GM13976 (cell line): ENCODE results near the gene GLIS1.

Source experiments
- DNase-seq: peaks from one replicate; pipeline ENCODE4 v3.0.0; 2012; ENCODE audit warnings: low spot score
- in situ Hi-C: fragments of 300-500 bp; cut with MboI; formaldehyde crosslinking; loops from one replicate; pipeline ENCODE4 v1.12.0; 2022; ENCODE audit warnings: low sequenced_read_pairs, mixed read lengths, inconsistent platforms; ENCODE audit not compliant: unreplicated experiment
- TF ChIP-seq, protein P1 (sequence below): IDR thresholded peaks from 2 replicates; pipeline ENCODE4 v1.5.1; 2012; ENCODE audit warnings: borderline replicate concordance, mild to moderate bottlenecking; ENCODE audit not compliant: insufficient read depth; ENCODE audit errors: extremely low read depth, missing control alignments, control extremely low read depth

GLIS1 gene

DNA sequence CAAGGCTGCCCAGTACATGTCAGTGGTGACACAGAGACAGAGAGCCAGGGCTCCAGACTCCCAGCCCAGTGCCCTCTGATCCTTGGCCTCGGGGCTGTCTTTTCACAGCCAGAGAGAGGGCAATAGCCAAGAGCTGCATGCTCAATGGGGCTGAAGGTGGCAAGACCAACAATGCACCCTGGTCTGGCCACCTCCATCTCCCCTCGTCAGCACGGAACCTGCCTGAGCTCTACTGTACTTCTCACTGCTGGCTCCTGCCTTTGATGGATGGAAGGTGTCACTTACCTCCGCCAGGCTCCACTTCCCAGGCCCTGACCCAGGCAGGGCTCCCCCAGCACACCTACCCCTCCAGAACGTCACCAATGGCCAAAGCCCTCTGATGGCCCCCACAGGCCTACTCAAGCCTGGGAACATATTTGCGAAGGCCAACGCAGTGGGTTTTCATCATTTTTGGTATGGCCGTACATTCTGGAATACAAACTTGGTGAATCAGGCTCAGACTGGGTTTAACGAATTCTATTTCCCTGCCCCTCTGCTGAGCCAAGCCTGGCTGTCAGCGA, 191.7 kb downstream of the GLIS1 start:
- TF ChIP-seq, protein P1, sequence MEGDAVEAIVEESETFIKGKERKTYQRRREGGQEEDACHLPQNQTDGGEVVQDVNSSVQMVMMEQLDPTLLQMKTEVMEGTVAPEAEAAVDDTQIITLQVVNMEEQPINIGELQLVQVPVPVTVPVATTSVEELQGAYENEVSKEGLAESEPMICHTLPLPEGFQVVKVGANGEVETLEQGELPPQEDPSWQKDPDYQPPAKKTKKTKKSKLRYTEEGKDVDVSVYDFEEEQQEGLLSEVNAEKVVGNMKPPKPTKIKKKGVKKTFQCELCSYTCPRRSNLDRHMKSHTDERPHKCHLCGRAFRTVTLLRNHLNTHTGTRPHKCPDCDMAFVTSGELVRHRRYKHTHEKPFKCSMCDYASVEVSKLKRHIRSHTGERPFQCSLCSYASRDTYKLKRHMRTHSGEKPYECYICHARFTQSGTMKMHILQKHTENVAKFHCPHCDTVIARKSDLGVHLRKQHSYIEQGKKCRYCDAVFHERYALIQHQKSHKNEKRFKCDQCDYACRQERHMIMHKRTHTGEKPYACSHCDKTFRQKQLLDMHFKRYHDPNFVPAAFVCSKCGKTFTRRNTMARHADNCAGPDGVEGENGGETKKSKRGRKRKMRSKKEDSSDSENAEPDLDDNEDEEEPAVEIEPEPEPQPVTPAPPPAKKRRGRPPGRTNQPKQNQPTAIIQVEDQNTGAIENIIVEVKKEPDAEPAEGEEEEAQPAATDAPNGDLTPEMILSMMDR: no peak
- in situ Hi-C loops: no loop called here
- DNase-seq: no peak

DNA sequence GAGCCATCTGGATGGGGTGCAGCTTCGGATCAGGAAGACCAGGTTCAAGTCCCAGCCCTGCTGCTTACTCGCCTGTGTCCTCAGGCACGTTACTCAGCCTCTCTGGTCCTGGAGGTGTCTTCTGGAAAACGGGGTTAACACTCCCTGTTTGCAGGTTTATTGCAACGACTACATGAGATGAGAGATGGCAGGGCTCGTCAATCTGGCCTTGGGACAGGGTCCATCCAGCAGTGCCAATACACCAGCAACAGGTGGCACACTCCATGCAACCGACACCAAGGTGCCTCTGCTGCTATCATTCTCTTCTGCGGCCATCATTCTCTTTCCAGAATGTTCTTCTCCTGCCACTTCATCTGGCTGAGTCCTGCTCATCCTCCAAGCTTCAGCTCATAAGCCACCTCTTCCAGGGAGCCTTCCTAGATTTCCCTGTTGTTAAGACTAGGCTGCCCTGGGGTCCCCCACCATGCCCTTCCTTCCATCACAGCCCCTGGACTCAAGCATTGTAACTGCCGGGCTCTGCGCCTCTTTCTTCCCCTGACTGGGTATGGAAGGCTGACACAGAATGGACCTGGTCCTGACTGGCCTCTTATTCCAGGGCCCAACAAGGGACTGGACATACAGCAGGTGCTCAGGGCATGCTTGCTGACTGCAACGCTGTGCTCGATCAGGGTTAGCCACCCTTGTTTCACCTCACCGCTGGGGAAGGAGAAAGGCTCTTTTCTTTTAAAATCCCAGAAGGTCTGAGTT, 192.4 kb downstream of the GLIS1 start:
- DNase-seq: no peak
- in situ Hi-C loops: no loop called here
- TF ChIP-seq, protein P1: no peak

DNA sequence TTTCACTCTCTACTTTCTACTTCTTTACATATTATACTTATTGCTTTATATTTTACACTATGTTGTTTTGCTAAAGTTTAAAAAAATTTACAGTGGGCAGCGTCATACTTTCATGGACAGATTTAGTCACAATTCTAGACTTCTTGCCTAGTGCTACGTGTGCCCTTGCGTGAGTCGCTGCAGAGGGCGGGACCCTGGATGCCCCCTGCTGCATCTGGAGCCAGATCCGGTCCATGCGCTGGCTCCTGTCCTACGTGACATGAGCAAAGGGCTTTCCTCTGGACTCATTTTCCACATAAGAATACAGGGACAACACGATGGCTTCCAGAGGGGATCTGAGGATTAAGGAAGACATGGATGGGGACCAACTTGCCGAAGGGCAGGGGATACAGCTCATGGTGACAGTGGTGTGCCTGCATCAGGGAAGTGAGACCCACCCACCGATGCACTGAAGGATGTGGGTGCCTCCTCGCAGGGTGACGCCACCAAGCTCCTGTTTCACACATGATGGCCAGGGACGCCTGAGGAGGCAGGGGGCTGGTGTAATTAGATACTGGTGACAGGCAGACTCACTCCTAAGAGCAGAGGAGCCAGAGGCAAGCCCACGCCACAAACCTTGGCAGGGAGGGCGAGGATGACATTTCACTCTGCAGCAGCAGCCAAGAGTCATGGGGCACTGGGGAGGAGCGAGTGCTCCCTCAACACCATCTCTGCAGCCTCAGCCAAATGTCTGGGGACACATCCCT, 193.1 kb downstream of the GLIS1 start:
- DNase-seq: no peak
- in situ Hi-C loops: no loop called here
- TF ChIP-seq, protein P1: no peak

DNA sequence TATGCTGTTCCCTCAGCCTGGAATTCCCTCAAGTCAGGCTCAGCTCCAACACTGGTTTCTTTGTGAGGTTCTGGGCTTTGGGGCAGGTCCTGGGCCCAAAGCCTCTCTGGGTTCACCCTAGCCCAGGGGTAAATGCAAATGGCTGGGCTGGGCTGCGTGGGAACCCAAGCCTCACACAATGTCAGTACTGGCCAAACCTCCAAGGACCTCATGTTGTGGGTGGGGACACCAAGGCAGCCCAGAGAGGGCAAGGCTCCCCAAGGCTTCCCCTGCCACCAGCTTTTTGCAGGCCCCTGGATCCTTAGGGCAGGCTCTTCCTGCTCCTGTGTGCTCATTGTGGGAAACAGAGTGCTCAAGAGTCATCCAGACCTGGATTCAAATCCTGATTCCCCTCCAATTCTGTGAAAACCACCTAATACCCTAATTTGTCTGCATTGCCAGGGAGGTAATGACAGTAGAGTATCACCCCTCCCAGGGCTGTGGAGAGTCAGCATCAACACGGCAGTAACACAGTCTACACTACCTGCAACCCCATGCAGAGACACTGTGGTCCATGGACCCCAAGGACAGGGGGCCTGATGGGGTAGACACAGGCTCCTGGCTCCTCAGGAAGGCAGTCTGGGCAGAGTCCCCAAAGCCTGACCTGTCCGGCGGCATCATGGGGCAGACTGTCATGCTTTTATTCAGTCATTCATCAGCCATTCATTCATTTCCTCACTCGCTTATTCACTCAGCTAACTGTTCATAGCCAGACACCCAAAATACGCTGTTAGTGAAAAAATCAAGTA, 194.0 kb downstream of the GLIS1 start:
- in situ Hi-C loops: no loop called here
- no peak for DNase-seq
- TF ChIP-seq, protein P1: no peak

DNA sequence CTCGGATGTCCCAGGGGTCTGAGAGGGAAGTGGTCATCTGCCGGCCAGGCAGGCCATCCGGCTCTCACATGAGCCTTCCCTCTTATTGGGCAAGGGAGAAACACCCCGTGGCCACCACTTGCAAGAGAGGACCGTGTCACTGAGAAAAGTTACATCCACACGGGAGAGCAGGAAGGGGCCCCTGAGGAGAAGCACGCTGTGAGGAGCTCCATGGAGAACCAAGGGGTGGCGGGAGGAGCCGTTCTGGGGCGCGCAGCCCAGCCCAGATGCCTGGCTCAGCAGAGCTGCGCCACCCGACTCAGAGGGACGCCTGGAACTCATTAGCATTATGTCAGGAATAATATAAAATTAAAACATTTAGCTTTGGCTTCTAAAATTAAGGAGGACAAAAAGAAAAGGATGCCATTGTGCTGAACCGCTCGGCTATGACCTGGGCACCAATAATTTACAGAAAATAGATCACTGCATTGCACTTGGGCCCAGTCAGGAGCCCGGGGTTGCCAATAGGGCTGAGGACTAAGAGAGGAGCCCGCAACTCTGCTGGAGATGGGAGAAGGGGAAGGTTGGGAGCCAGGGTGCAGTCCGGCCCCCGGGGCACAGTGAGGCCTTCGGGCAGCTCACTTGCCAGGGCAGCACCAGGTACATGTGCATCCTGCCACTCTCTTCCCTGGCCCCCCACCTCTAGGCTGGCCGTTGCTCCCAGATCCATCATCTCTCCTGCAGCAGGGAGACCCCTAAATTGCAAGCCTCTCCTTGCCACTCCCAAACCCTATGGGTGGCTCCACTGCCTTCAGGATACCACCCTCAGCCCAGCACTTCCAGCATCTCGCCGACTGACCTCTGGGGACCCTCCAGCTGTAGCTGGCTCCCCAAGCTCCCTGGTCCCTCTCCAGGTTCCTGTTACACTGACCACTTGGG, 194.9 kb downstream of the GLIS1 start:
- DNase-seq: no peak
- in situ Hi-C loops: no loop called here
- TF ChIP-seq, protein P1: no peak
